T47D (cell line): ENCODE results near the gene LRRK2.
A peak's percentile ranks its signal among the peaks of the same experiment; 100 is the strongest.

Source experiments
- DNase-seq, 2 experiments: peaks; one replicate each; pipeline versions ENCODE4 v3.0.0 to v3.0.0-alpha.2; 2011 to 2012; ENCODE audit warnings: low read depth in 1 of 2, low spot score in 1 of 2
- JUND ChIP-seq: IDR thresholded peaks from 2 replicates; pipeline ENCODE4 v1.6.1; 2012; ENCODE audit warnings: low read depth
- in situ Hi-C: cut with HindIII; loops from 2 replicates; pipeline ENCODE4 v1.10.0; 2016; ENCODE audit warnings: low sequenced_read_pairs, low pct_unique_long_range_greater_than_20kb

LRRK2 gene

GRCh38 chr12:40315375-40315774, 90.6 kb downstream of the LRRK2 start:
- in situ Hi-C loops: no loop called here
- no peak for DNase-seq
- no peak for TF ChIP-seq JUND

GRCh38 chr12:40324261-40324660, 99.5 kb downstream of the LRRK2 start:
- no peak for DNase-seq
- no peak for TF ChIP-seq JUND
- in situ Hi-C loops: no loop called here

- in situ Hi-C loops: no loop called here
- DNase-seq: peak; percentile 42 to 57
- TF ChIP-seq JUND: no peak
Observed at GRCh38 chr12:40325349-40325960, 100.7 kb downstream of the LRRK2 start.

GRCh38 chr12:40327535-40327934, 102.7 kb downstream of the LRRK2 start:
- in situ Hi-C loops: no loop called here
- TF ChIP-seq JUND: no peak

GRCh38 chr12:40330180-40330579, 105.4 kb downstream of the LRRK2 start:
- TF ChIP-seq JUND: no peak
- in situ Hi-C loops: no loop called here
- DNase-seq: no peak

More at GRCh38 chr12:40327535-40327934, 102.7 kb downstream of the LRRK2 start:
- no peak for DNase-seq

- in situ Hi-C loops: no loop called here
Observed at GRCh38 chr12:40331886-40332285, 107.1 kb downstream of the LRRK2 start.

GRCh38 chr12:40335991-40336390, 111.2 kb downstream of the LRRK2 start:
- DNase-seq: no peak
- TF ChIP-seq JUND: no peak
- in situ Hi-C loops: no loop called here

More at GRCh38 chr12:40331886-40332285, 107.1 kb downstream of the LRRK2 start:
- no peak for TF ChIP-seq JUND
- DNase-seq: no peak

- peak; percentile 53 to 60 for DNase-seq
- in situ Hi-C loops: no loop called here
- no peak for TF ChIP-seq JUND
Observed at GRCh38 chr12:40336573-40337199, 111.9 kb downstream of the LRRK2 start.

- peak in 1 of 2 experiments; percentile 41 for DNase-seq
- in situ Hi-C loops: no loop called here
- no peak for TF ChIP-seq JUND
Observed at GRCh38 chr12:40338071-40338470, 113.3 kb downstream of the LRRK2 start.

- peak in 1 of 2 experiments; percentile 19 for DNase-seq
- TF ChIP-seq JUND: no peak
- in situ Hi-C loops: no loop called here
Observed at GRCh38 chr12:40338621-40339020, 113.8 kb downstream of the LRRK2 start.

- in situ Hi-C loops: no loop called here
- no peak for TF ChIP-seq JUND
- no peak for DNase-seq
Observed at GRCh38 chr12:40342010-40342409, 117.2 kb downstream of the LRRK2 start.

- DNase-seq: no peak
- in situ Hi-C loops: no loop called here
- TF ChIP-seq JUND: no peak
Observed at GRCh38 chr12:40343124-40343523, 118.3 kb downstream of the LRRK2 start.

GRCh38 chr12:40344312-40344711, 119.5 kb downstream of the LRRK2 start:
- no peak for TF ChIP-seq JUND
- in situ Hi-C loops: no loop called here
- no peak for DNase-seq
